M059J (cell line): ENCODE results near the gene VPS4A. TPM values are rescaled to one million over a fixed set of nuclear protein-coding genes. Genes with fewer than 3 reads are reported as not detected.
"Not testable (repeated sequence)": the region's sequence is repeated elsewhere in the genome, so short reads cannot be mapped to it uniquely, and the experiment has no call there.

Experiments
- DNase-seq: peaks from one replicate; pipeline ENCODE4 v3.0.0-alpha.2; 2012; ENCODE audit warnings: low read depth
- total RNA-seq: library from RNA; depleted of rRNA; stranded (reverse); fragments of >200 nt; shearing (Covaris generic); gene quantifications from 2 replicates; pipeline ENCODE4 v1.2.3, GENCODE V29; 2014; rRNA removed

The VPS4A gene
- total RNA-seq: 27.8 and 32.1 TPM in 2 replicates

GRCh38 chr16:69310653-69311532 is at the start of gene VPS4A:
VPS4A (plus strand) TSS chr16:69311350; CDS start chr16:69311512, 162 bp downstream.
- DNase-seq: peak; percentile 91

GRCh38 chr16:69266334-69267063 is 44.7 kb upstream of the VPS4A start:
- no peak for DNase-seq

- DNase-seq: no peak
Measured at GRCh38 chr16:69267633-69268032, 43.5 kb upstream of the VPS4A start.

- peak; percentile 55 for DNase-seq
Measured at GRCh38 chr16:69270395-69270794, 40.8 kb upstream of the VPS4A start.

GRCh38 chr16:69270831-69271230 is 40.3 kb upstream of the VPS4A start:
- DNase-seq: no peak

- DNase-seq: no peak
Measured at GRCh38 chr16:69273009-69273408, 38.1 kb upstream of the VPS4A start.

- peak; percentile 38 for DNase-seq
Measured at GRCh38 chr16:69274699-69275235, 36.4 kb upstream of the VPS4A start.

GRCh38 chr16:69276148-69277115 is 34.7 kb upstream of the VPS4A start:
- peak; percentile 74 for DNase-seq

- DNase-seq: no peak
Measured at GRCh38 chr16:69277413-69277812, 33.7 kb upstream of the VPS4A start.

- DNase-seq: no peak
Measured at GRCh38 chr16:69283851-69284250, 27.3 kb upstream of the VPS4A start.

GRCh38 chr16:69285240-69285639 is 25.9 kb upstream of the VPS4A start:
- DNase-seq: no peak

- DNase-seq: peak; percentile 65
Measured at GRCh38 chr16:69286941-69287713, 24.0 kb upstream of the VPS4A start.

- not testable (repeated sequence) for DNase-seq
Measured at GRCh38 chr16:69291657-69292056, 19.5 kb upstream of the VPS4A start.

GRCh38 chr16:69293401-69293800 is 17.7 kb upstream of the VPS4A start:
- DNase-seq: no peak

GRCh38 chr16:69294051-69294450 is 17.1 kb upstream of the VPS4A start:
- DNase-seq: no peak

GRCh38 chr16:69296771-69297170 is 14.4 kb upstream of the VPS4A start:
- DNase-seq: not testable (repeated sequence)

GRCh38 chr16:69298261-69298660 is 12.9 kb upstream of the VPS4A start:
- no peak for DNase-seq

- no peak for DNase-seq
Measured at GRCh38 chr16:69301187-69301586, 10.0 kb upstream of the VPS4A start.

- no peak for DNase-seq
Measured at GRCh38 chr16:69301861-69302260, 9.3 kb upstream of the VPS4A start.

GRCh38 chr16:69302301-69302700 is 8.8 kb upstream of the VPS4A start:
- DNase-seq: no peak

GRCh38 chr16:69306031-69306430 is 5.1 kb upstream of the VPS4A start:
- no peak for DNase-seq
